ENCODE measurements around the gene TACC2.

- TF ChIP-seq EZH2 (IDR thresholded peaks at IDR 0.05; ENCODE audit: borderline replicate concordance, low read length), result no peak
- no peak for TF ChIP-seq CTCF (IDR thresholded peaks at IDR 0.05; ENCODE audit: low read length)
Measured at GRCh38 chr10:121998462-121998861, 9.5 kb downstream of the TACC2 start.
